GM12801 (cell line): ENCODE results near the gene PTCD3.

Source experiments
- TF ChIP-seq, protein P1 (sequence below): IDR thresholded peaks from one replicate; pipeline ENCODE4 v1.5.1; 2011; ENCODE audit warnings: control low read depth; ENCODE audit not compliant: insufficient read length; ENCODE audit errors: extremely low read depth

The PTCD3 gene

DNA sequence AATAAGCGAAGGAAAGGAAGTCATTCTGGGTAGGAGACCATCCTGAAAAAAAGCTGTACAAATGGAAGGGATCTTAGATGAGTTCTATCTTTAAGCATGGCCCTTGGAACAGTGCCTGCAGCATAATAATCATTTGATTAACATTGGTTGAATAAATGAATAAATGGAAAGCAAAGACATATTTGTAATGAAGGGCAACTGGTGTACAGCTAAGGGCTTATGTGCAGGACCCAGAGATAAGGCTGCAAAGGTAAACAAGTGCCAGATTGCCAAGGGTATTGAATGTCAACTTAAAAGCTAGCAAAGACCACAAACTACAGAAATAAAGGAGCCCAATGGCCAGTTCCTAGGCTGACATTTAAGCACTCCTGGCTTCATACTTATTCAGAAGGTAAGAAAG lies 69.8 kb downstream of the PTCD3 start:
- TF ChIP-seq, protein P1, sequence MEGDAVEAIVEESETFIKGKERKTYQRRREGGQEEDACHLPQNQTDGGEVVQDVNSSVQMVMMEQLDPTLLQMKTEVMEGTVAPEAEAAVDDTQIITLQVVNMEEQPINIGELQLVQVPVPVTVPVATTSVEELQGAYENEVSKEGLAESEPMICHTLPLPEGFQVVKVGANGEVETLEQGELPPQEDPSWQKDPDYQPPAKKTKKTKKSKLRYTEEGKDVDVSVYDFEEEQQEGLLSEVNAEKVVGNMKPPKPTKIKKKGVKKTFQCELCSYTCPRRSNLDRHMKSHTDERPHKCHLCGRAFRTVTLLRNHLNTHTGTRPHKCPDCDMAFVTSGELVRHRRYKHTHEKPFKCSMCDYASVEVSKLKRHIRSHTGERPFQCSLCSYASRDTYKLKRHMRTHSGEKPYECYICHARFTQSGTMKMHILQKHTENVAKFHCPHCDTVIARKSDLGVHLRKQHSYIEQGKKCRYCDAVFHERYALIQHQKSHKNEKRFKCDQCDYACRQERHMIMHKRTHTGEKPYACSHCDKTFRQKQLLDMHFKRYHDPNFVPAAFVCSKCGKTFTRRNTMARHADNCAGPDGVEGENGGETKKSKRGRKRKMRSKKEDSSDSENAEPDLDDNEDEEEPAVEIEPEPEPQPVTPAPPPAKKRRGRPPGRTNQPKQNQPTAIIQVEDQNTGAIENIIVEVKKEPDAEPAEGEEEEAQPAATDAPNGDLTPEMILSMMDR = no peak

GRCh38 chr2:86176597-86176996 lies 70.6 kb downstream of the PTCD3 start:
- TF ChIP-seq, protein P1 = no peak

DNA sequence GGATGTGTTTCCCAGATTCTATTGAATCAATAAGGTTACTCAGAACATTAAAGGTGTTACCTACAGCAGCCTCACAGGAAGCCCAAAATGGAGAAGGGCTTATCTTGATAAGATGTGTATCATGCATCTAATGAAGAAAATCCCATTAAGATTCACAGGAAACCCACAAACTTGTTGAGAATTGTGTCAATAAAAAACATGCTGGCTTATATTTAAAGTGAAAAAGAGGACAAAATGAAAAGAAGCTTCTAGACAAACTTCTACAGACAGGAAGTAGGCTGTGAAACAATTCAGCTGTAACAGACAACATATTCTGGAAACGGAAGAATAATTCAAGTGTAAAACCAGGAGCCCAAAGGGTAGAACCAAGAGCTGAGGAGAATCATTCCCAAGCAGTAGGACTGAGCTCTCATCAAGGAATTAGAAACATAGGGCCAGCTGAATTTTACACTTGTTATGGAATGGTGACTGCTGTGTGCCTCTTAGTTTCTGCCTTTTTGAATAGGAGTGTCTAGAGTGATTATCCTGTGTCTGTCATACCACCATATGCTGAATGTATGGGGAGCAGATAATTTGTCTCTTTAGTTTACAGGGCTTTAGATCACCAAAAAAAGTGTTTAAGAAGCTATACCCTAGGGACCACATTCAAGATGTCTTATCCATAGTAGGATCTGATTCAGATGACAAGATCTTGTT lies 79.6 kb downstream of the PTCD3 start:
- TF ChIP-seq, protein P1 = no peak

GRCh38 chr2:86186431-86186830 lies 80.4 kb downstream of the PTCD3 start:
- TF ChIP-seq, protein P1 = no peak

DNA sequence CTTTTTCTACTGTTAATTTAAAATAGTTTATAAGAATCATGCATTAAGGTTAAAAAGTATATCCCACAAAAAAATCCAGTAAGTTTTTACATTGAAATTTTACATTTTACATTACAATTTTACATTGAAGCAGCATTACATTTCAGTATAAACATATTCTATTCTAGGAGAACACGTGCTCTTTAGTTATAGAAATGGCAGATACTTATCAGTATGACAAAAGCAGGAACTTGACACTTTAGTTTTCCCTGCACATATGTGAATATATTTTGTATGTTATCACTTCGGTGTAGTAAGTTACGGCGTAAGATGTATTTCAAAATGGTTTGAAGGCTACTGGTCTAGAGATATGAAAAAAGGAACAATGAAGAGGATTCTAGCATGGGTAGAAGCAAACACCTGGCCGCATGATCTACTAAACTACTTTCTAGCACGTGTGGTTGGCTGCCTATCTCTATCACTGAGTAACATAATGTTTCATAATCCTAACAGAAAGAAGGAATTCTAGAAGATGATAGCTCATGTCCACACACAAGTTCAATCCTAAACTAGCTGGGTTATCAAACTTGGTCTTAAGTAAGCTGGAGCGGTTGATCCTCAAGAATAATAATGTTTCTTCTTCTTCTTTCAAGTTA lies 83.9 kb downstream of the PTCD3 start:
- TF ChIP-seq, protein P1 = no peak
